Measurements from ENCODE around the gene UBE2J2.

GRCh38 chr1:1233567-1233892, 40.1 kb downstream of the UBE2J2 start:
- TF ChIP-seq EZH2 (IDR thresholded peaks at IDR 0.05; ENCODE audit: insufficient read depth, poor library complexity, severe bottlenecking): no peak
- TF ChIP-seq EZH2phosphoT487 (IDR thresholded peaks at IDR 0.05; ENCODE audit: insufficient read depth, low read depth): no peak
